ENCODE measurements around the gene ASMTL.

DNA sequence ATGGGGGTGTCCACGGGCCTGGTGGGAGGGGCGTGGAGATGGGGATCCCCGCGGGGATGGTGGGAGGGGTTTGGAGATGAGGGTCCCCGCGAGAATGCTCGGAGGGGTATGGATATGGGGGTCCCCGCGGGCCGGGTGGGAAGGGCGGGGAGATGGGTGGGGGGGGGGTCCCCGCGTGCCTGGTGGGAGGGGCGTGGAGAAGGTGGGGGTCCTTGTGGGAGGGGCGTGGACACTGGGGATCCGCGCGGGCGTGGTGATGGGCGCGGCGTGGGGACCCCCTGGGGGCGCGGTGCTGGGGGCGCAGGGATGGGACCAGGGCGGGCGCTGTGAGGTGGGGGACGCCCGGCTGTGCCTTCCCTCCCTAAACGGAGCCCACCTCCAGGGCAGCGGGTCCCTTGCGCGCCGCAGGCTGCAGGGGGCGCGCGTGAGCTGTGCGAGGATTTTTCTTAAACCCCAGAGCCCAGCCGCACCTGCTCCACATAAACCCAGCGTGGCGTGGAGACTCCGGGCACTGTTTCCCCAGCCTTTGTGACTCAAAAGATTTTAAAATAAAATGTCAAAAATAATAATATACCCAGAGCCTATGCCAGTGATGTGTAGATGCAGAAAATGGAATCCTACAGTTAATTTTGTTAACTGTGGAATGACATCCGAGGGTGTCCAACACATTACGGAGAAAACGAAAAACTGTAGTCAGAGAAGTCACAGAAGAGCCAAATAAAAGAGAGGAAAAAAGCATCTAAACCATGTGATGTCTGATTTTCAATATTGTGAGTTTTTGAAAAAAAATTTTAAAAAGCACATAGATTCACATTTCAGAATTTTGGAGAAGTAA is 1.5 kb upstream of the ASMTL start:
- TF ChIP-seq FOXA1 (IDR thresholded peaks at IDR 0.05): no peak
- TF ChIP-seq, protein P1, sequence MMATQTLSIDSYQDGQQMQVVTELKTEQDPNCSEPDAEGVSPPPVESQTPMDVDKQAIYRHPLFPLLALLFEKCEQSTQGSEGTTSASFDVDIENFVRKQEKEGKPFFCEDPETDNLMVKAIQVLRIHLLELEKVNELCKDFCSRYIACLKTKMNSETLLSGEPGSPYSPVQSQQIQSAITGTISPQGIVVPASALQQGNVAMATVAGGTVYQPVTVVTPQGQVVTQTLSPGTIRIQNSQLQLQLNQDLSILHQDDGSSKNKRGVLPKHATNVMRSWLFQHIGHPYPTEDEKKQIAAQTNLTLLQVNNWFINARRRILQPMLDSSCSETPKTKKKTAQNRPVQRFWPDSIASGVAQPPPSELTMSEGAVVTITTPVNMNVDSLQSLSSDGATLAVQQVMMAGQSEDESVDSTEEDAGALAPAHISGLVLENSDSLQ (IDR thresholded peaks at IDR 0.05): no peak
